H1 (cell line): ENCODE data around the gene MTO1. TPM values are rescaled to one million over a fixed set of nuclear protein-coding genes. Genes with fewer than 3 reads are reported as not detected.

Source experiments
- CTCF ChIA-PET: fragments of 300-600 bp; sonication (Branson Sonifier 250); formaldehyde crosslinking; loops from one replicate; lab custom pipeline; 2021; ENCODE audit not compliant: partially characterized antibody; lab: Charles Lee
- POLR2A ChIA-PET: fragments of 300-600 bp; sonication (Branson Sonifier 250); formaldehyde crosslinking; loops from one replicate; lab custom pipeline; 2021; ENCODE audit warnings: inconsistent platforms; ENCODE audit not compliant: partially characterized antibody; lab: Charles Lee
- DNase-seq, 2 experiments: peaks; one replicate each; pipeline versions ENCODE4 v3.0.0 to v3.0.0-alpha.2; 2010 to 2022; ENCODE audit warnings: low spot score in 2 of 2, low read depth in 1 of 2, mixed read lengths in 1 of 2
- FAIRE-seq: peaks from 2 replicates; lab custom pipeline; 2011; peaks lifted over from hg19 to GRCh38; lab: Jason Lieb, UNC
- H2AFZ ChIP-seq: 2 replicates; pipeline ENCODE4 v1.8.1; 2012; ENCODE audit warnings: low read length, inconsistent platforms
- H2AK5ac ChIP-seq: 2 replicates; pipeline ENCODE4 v1.6.1; 2013; ENCODE audit warnings: low read depth, low read length
- H2BK120ac ChIP-seq: replicated peaks from 2 replicates; pipeline ENCODE3; 2013; ENCODE audit warnings: low read depth, low read length, inconsistent platforms
- H2BK12ac ChIP-seq: 2 replicates; pipeline ENCODE4 v1.6.1; 2013; ENCODE audit warnings: low read depth, low read length
- H2BK15ac ChIP-seq: 2 replicates; pipeline ENCODE4 v1.6.1; 2013; ENCODE audit warnings: low read length
- H2BK20ac ChIP-seq: 2 replicates; pipeline ENCODE4 v1.6.1; 2013; ENCODE audit warnings: low read length
- H2BK5ac ChIP-seq: 2 replicates; pipeline ENCODE4 v1.6.1; 2013; ENCODE audit warnings: low read depth, low read length
- H3K14ac ChIP-seq: 2 replicates; pipeline ENCODE4 v1.6.1; 2013; ENCODE audit warnings: inconsistent platforms; ENCODE audit not compliant: insufficient read length
- H3K18ac ChIP-seq: 2 replicates; pipeline ENCODE4 v1.6.1; 2013; ENCODE audit warnings: low read length; ENCODE audit errors: extremely low read depth
- H3K23ac ChIP-seq: 2 replicates; pipeline ENCODE4 v1.6.1; 2013; ENCODE audit warnings: inconsistent platforms; ENCODE audit not compliant: insufficient read length
- H3K23me2 ChIP-seq: 2 replicates; pipeline ENCODE4 v1.6.1; 2013; ENCODE audit warnings: low read depth, low read length
- H3K27ac ChIP-seq: 2 replicates; pipeline ENCODE4 v1.6.1; 2011; ENCODE audit warnings: low read depth, low read length, inconsistent platforms
- H3K27me3 ChIP-seq, 4 experiments: replicated peaks in 1 of 4; 1 replicate in 1 of 4; 2 replicates in 3 of 4; pipeline versions ENCODE4 v1.6.1 to v1.8.1; 2011 to 2013; ENCODE audit warnings: low read length in 3 of 4, mild to moderate bottlenecking in 3 of 4, inconsistent platforms in 2 of 4, mixed read lengths in 2 of 4, moderate library complexity in 1 of 4; ENCODE audit not compliant: control insufficient read depth in 3 of 4, insufficient read depth in 3 of 4; ENCODE audit errors: extremely low read depth in 1 of 4
- H3K36me3 ChIP-seq, 4 experiments: 2 replicates each; pipeline versions ENCODE4 v1.6.1 to v1.8.1; 2011 to 2013; ENCODE audit warnings: mild to moderate bottlenecking in 4 of 4, low read length in 3 of 4, moderate library complexity in 2 of 4, control low read depth in 1 of 4, inconsistent platforms in 1 of 4; ENCODE audit not compliant: insufficient read depth in 4 of 4, control insufficient read depth in 2 of 4
- H3K4ac ChIP-seq: replicated peaks from 2 replicates; pipeline ENCODE3; 2013; ENCODE audit warnings: low read length, low read depth, mixed read lengths, inconsistent platforms; ENCODE audit not compliant: insufficient read length
- H3K4me1 ChIP-seq, 4 experiments: replicated peaks in 1 of 4; 1 replicate in 1 of 4; 2 replicates in 3 of 4; pipeline versions ENCODE4 v1.6.1 to v1.8.1; 2011 to 2013; ENCODE audit warnings: low read length in 3 of 4, inconsistent platforms in 2 of 4, mixed read lengths in 1 of 4; ENCODE audit not compliant: insufficient read depth in 4 of 4, control insufficient read depth in 3 of 4
- H3K4me2 ChIP-seq, 2 experiments: 2 replicates each; pipeline versions ENCODE4 v1.6.1 to v1.8.1; 2011 to 2013; ENCODE audit warnings: low read depth in 2 of 2, low read length in 2 of 2, control low read depth in 1 of 2, inconsistent platforms in 1 of 2, mild to moderate bottlenecking in 1 of 2; ENCODE audit not compliant: insufficient read depth in 1 of 2
- H3K4me3 ChIP-seq, 4 experiments: fragments of 200-600, 300-600 bp in 1 of 4; sonication (generic), shearing (Covaris generic), sonication (Bioruptor Twin) in 1 of 4; 2 replicates each; pipeline versions ENCODE4 v1.5.1 to v1.8.1; 2011 to 2016; ENCODE audit warnings: low read length in 4 of 4, low read depth in 3 of 4, control low read depth in 2 of 4, inconsistent platforms in 2 of 4, mild to moderate bottlenecking in 2 of 4, mixed read lengths in 1 of 4, moderate library complexity in 1 of 4; ENCODE audit not compliant: insufficient read depth in 2 of 4; ENCODE audit errors: extremely low read depth in 1 of 4
- H3K56ac ChIP-seq: replicated peaks from 2 replicates; pipeline ENCODE3; 2013; ENCODE audit warnings: low read depth, mild to moderate bottlenecking, mixed read lengths, low read length, inconsistent platforms; ENCODE audit not compliant: insufficient read length
- H3K79me1 ChIP-seq: 2 replicates; pipeline ENCODE4 v1.6.1; 2013; ENCODE audit warnings: low read depth, low read length, control low read depth
- H3K79me2 ChIP-seq, 2 experiments: 2 replicates each; pipeline versions ENCODE4 v1.6.1 to v1.8.1; 2012 to 2013; ENCODE audit warnings: low read length in 2 of 2, mild to moderate bottlenecking in 2 of 2, inconsistent platforms in 1 of 2; ENCODE audit not compliant: insufficient read depth in 2 of 2, control insufficient read depth in 1 of 2
- H3K9ac ChIP-seq, 4 experiments: replicated peaks in 1 of 4; 1 replicate in 1 of 4; 2 replicates in 3 of 4; pipeline versions ENCODE4 v1.6.1 to v1.8.1; 2011 to 2013; ENCODE audit warnings: low read depth in 3 of 4, low read length in 3 of 4, control low read depth in 2 of 4, mild to moderate bottlenecking in 2 of 4, moderate library complexity in 2 of 4, inconsistent platforms in 1 of 4; ENCODE audit errors: extremely low read depth in 1 of 4
- H3K9me3 ChIP-seq, 2 experiments: 2 replicates each; pipeline versions ENCODE4 v1.6.1 to v1.8.1; 2012 to 2013; ENCODE audit warnings: mild to moderate bottlenecking in 2 of 2, moderate library complexity in 2 of 2, control low read depth in 1 of 2, inconsistent platforms in 1 of 2, low read depth in 1 of 2, low read length in 1 of 2, mixed read lengths in 1 of 2; ENCODE audit not compliant: insufficient read depth in 2 of 2
- H4K20me1 ChIP-seq, 2 experiments: replicated peaks in 1 of 2; 2 replicates each; pipeline versions ENCODE3 to v1.8.1; 2011 to 2013; ENCODE audit warnings: inconsistent platforms in 2 of 2, low read length in 2 of 2, mild to moderate bottlenecking in 1 of 2; ENCODE audit not compliant: insufficient read depth in 2 of 2, control insufficient read depth in 1 of 2
- H4K5ac ChIP-seq: 2 replicates; pipeline ENCODE4 v1.6.1; 2013; ENCODE audit warnings: low read length, low read depth, mixed read lengths, inconsistent platforms; ENCODE audit not compliant: insufficient read length
- H4K8ac ChIP-seq: 2 replicates; pipeline ENCODE4 v1.8.0; 2013; ENCODE audit warnings: mild to moderate bottlenecking, moderate library complexity, low read length, inconsistent platforms; ENCODE audit not compliant: insufficient read depth; ENCODE audit errors: extremely low read depth
- H4K91ac ChIP-seq: replicated peaks from 2 replicates; pipeline ENCODE3; 2013; ENCODE audit warnings: low read length, mixed read lengths, inconsistent platforms; ENCODE audit not compliant: insufficient read length
- BACH1 ChIP-seq: IDR thresholded peaks from 2 replicates; pipeline ENCODE4 v1.6.1; 2012; ENCODE audit warnings: low read length, improper control_type of control experiment
- CREB1 ChIP-seq: IDR thresholded peaks from 2 replicates; pipeline ENCODE4 v1.6.1; 2012; ENCODE audit warnings: inconsistent platforms
- CTBP2 ChIP-seq: IDR thresholded peaks from 2 replicates; pipeline ENCODE4 v1.7.0; 2011; ENCODE audit warnings: borderline replicate concordance, mild to moderate bottlenecking, moderate library complexity, mixed read lengths, low read length; ENCODE audit not compliant: insufficient read depth, insufficient read length
- EGR1 ChIP-seq: IDR thresholded peaks from 2 replicates; pipeline ENCODE4 v1.6.1; 2011; ENCODE audit warnings: low read depth, low read length, borderline replicate concordance
- EP300 ChIP-seq, 2 experiments: IDR thresholded peaks; 1 replicate in 1 of 2; 2 replicates in 1 of 2; pipeline ENCODE4 v1.6.1; 2011 to 2012; ENCODE audit warnings: low read depth in 2 of 2, low read length in 2 of 2, mild to moderate bottlenecking in 2 of 2, borderline replicate concordance in 1 of 2, inconsistent platforms in 1 of 2, moderate library complexity in 1 of 2
- GTF2F1 ChIP-seq: IDR thresholded peaks from 2 replicates; pipeline ENCODE4 v1.6.1; 2012; ENCODE audit warnings: low read depth, low read length, improper control_type of control experiment, borderline replicate concordance
- SP2 ChIP-seq: IDR thresholded peaks from 2 replicates; pipeline ENCODE4 v1.6.1; 2012; ENCODE audit warnings: mild to moderate bottlenecking, low read length, inconsistent platforms
- TAF1 ChIP-seq: IDR thresholded peaks from 2 replicates; pipeline ENCODE4 v1.6.1; 2011; ENCODE audit warnings: mild to moderate bottlenecking, low read depth, low read length
- TAF7 ChIP-seq: optimal IDR thresholded peaks from 2 replicates; pipeline ENCODE3; 2011; ENCODE audit warnings: low read depth, mild to moderate bottlenecking, inconsistent platforms, low read length, moderate library complexity, borderline replicate concordance
- TEAD4 ChIP-seq: IDR thresholded peaks from 2 replicates; pipeline ENCODE4 v1.6.1; 2012; ENCODE audit warnings: low read depth, low read length, inconsistent platforms, mixed read lengths
- USF2 ChIP-seq: IDR thresholded peaks from 2 replicates; pipeline ENCODE4 v1.6.1; 2011; ENCODE audit warnings: low read length, improper control_type of control experiment
- YY1 ChIP-seq: IDR thresholded peaks from 2 replicates; pipeline ENCODE4 v1.6.1; 2011; ENCODE audit warnings: low read depth, mild to moderate bottlenecking, low read length
- WGBS, 2 experiments: shearing (Covaris generic) in 1 of 2; methylation state at CpG; one replicate each; pipeline versions ENCODE4 v1.1.6 to v1.1.7; 2013 to 2015; ENCODE audit warnings: low lambda C conversion rate in 2 of 2, mixed read lengths in 2 of 2, inconsistent platforms in 1 of 2, low coverage in 1 of 2, missing lambda C conversion rate in 1 of 2; ENCODE audit not compliant: insufficient replicate concordance in 2 of 2, insufficient coverage in 1 of 2, insufficient read length in 1 of 2; ENCODE audit errors: extremely low coverage in 1 of 2, missing lambda C conversion rate in 1 of 2; 5-methylcytosine and 5-hydroxymethylcytosine counted together
- polyA plus RNA-seq, 7 experiments: library from polyadenylated mRNA; depleted of rRNA in 3 of 7; stranded (reverse) in 5 of 7; unstranded in 2 of 7; fragments of >200 nt in 5 of 7; fragments of 200-250 nt in 2 of 7; gene quantifications; 1 replicate in 5 of 7; 2 replicates in 1 of 7; 4 replicates in 1 of 7; pipeline versions ENCODE4 v1.2.1 to v1.2.3, GENCODE V29; 2011 to 2013; ENCODE audit warnings: missing spikeins in 2 of 7, mixed read lengths in 2 of 7
- total RNA-seq: library from RNA; stranded (reverse); fragmentation: NEBNext Ultra II Directional; extraction: Animal tissue kit (Norgen Biotek cat#: 25700); gene quantifications from 2 replicates; pipeline ENCODE4 v1.2.1, GENCODE V29; 2021

Gene MTO1
- total and polyA plus RNA-seq, 2 of the 8 experiments (the other 6 are each of a cell fraction or from before 2014, with no cell fraction given), result 20.9 to 31.6 TPM

- no peak overlapping the region for H2BK5ac ChIP-seq
- H3K56ac ChIP-seq, result no peak overlapping the region
- no peaks in the 10 kb centered on the region; the same call in 1 of the 2 replicates for H3K23me2 ChIP-seq
- 91% methylated on average over 3 of the region's 3 CpGs; no CpG with 5 or more reads in 1 of the 2 experiments for WGBS, 2 experiments
- no peak overlapping the region for H3K9ac ChIP-seq
- DNase-seq (no peak), FAIRE-seq (no peak)
- H2BK15ac ChIP-seq, result no peak overlapping the region
- no peak overlapping the region for H2BK120ac ChIP-seq
- H3K4me3 ChIP-seq, result no peak overlapping the region
- no peak overlapping the region for H3K4ac ChIP-seq
- peaks cover 0 to 2% (median under 1%) of the 10 kb centered on the region in 4 experiments; a peak in 2 of 7 replicates for H3K4me1 ChIP-seq
- H4K20me1 ChIP-seq, result no peaks in the 10 kb centered on the region
- H3K18ac ChIP-seq, result no peak overlapping the region
- no peak overlapping the region for H4K8ac ChIP-seq
- no peak overlapping the region for H4K91ac ChIP-seq
- POLR2A ChIA-PET, result no interaction called here
- no peak overlapping the region for H3K14ac ChIP-seq
- CTCF ChIA-PET, result no interaction called here
- H3K23ac ChIP-seq, result no peak overlapping the region
- H2BK20ac ChIP-seq, result no peak overlapping the region
- H3K79me2 ChIP-seq, result no peaks in the 10 kb centered on the region; a peak in 1 of 4 replicates
- no peak overlapping the region for H2AK5ac ChIP-seq
- H3K27ac ChIP-seq, result no peak overlapping the region
- no peak overlapping the region for H2BK12ac ChIP-seq
- no peaks in the 10 kb centered on the region for H3K9me3 ChIP-seq
- H3K27me3 ChIP-seq, result peaks cover 0 to 4% (median 2%) of the 10 kb centered on the region in 4 experiments; a peak in 4 of 7 replicates
- no peaks in the 10 kb centered on the region for H3K36me3 ChIP-seq
- no peak overlapping the region for H4K5ac ChIP-seq
- H3K4me2 ChIP-seq, result no peak overlapping the region
- no peaks in the 10 kb centered on the region for H3K79me1 ChIP-seq
- no peak overlapping the region for H2AFZ ChIP-seq
- TF ChIP-seq SP2 (no peak), GTF2F1 (no peak), CREB1 (no peak), TEAD4 (no peak), TAF7 (no peak), EGR1 (no peak), USF2 (no peak), TAF1 (no peak), EP300 (IDR thresholded peaks at IDR 0.05; ENCODE audit: borderline replicate concordance in 1 of 2, low read depth in 2 of 2, low read length in 2 of 2) (no peak), BACH1 (no peak), CTBP2 (no peak), YY1 (no peak)
Measured at GRCh38 chr6:73455865-73456629, 5.5 kb upstream of the MTO1 start.
